Activated CD4-positive, alpha-beta T cell treated with anti-CD3 and anti-CD28 coated beads for 36 hours (primary cell): Measurements from ENCODE around the gene CERS6. TPM values are rescaled to one million over a fixed set of nuclear protein-coding genes. Genes with fewer than 3 reads are reported as not detected.

ENCODE experiments used
- ATAC-seq: fragments of 200-7000 bp; cut with Tn5 transposase; one replicate; pipeline ENCODE4 v1.10.0; 2021; ENCODE audit warnings: mild to moderate bottlenecking, moderate library complexity
- CTCF ChIA-PET: fragments of 350-600 bp; sonication (Branson Sonifier 250); formaldehyde crosslinking; loops from one replicate; lab custom pipeline; 2021; ENCODE audit warnings: antibody characterized with exemption; lab: Charles Lee
- POLR2A ChIA-PET: fragments of 350-600 bp; sonication (Branson Sonifier 250); formaldehyde crosslinking; loops from one replicate; lab custom pipeline; 2021; ENCODE audit warnings: antibody characterized with exemption, inconsistent platforms; lab: Charles Lee
- DNase-seq: peaks from one replicate; pipeline ENCODE4 v3.0.0-alpha.2; 2020
- H3K27ac Mint-ChIP-seq: one replicate; pipeline ENCODE4 v1.8.0; 2021; ENCODE audit warnings: mixed read lengths
- H3K27me3 Mint-ChIP-seq: one replicate; pipeline ENCODE4 v1.8.0; 2021; ENCODE audit warnings: mixed read lengths
- H3K36me3 Mint-ChIP-seq: one replicate; pipeline ENCODE4 v1.8.0; 2021; ENCODE audit warnings: low read depth, mixed read lengths
- H3K4me1 Mint-ChIP-seq: one replicate; pipeline ENCODE4 v1.8.0; 2021; ENCODE audit warnings: mixed read lengths
- H3K4me3 Mint-ChIP-seq: one replicate; pipeline ENCODE4 v1.8.0; 2021; ENCODE audit warnings: mild to moderate bottlenecking, moderate library complexity, mixed read lengths
- H3K9me3 Mint-ChIP-seq: one replicate; pipeline ENCODE4 v1.8.0; 2021; ENCODE audit warnings: low read depth, mixed read lengths
- intact Hi-C, 2 experiments: fragments of 100-400 bp; cut with DNase I in 1 of 2; cut with micrococcal nuclease in 1 of 2; formaldehyde crosslinking; loops; one replicate each; pipeline versions ENCODE4 v1.14.2 to v1.15.1; 2022 to 2024; cut with DNase I, micrococcal nuclease
- total RNA-seq, 2 experiments: library from RNA; stranded (reverse); gene quantifications; one replicate each; pipeline ENCODE4 v1.2.3, GENCODE V29; 2021

The CERS6 gene
- total RNA-seq, 2 experiments from 2014 or later, result 12.9 to 13.1 TPM

GRCh38 chr2:168602846-168603401 lies 146.9 kb downstream of the CERS6 start:
- no peak overlapping the region for H3K4me3 Mint-ChIP-seq
- intact Hi-C loops, result no loop called here
- no peaks in the 10 kb centered on the region for H3K27me3 Mint-ChIP-seq
- peaks cover 19% of the 10 kb centered on the region for H3K36me3 Mint-ChIP-seq
- no peak for ATAC-seq
- H3K27ac Mint-ChIP-seq, result no peak overlapping the region
- peaks cover 20% of the 10 kb centered on the region for H3K9me3 Mint-ChIP-seq
- DNase-seq, result no peak
- H3K4me1 Mint-ChIP-seq, result peaks cover 17% of the 10 kb centered on the region
- CTCF ChIA-PET, result interaction anchor here (1.0 to 1.3 kb wide), 2 partner anchors 12 to 23 kb away, joined by 3 read pairs; no protein-coding TSS in a partner anchor
- POLR2A ChIA-PET, result no interaction called here

DNA sequence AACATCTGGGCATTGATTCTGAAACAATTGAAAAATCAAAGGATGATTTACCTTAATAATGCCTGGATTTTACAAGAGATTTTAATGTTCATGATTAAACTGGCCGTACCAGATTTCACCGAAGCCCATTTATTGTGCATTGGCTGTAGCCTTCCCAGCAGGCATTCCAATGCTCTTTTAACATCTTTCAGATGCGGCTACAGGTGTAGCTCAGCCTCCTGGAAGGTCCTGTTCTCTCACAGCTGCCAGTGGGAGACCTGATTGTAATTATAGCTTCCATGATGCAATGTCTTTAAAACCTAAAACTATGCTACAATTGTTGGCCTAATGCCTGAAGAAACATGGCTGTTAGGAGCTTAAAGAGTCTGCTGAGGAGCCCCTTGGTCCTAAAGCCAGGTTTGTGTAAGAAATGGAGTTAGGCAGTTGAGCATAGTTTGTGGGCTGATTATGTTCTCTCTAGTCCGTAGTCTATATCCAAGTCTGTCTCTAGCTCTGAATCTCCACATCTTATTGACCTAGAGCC lies 147.4 kb downstream of the CERS6 start:
- ChIA-PET CTCF (interaction anchor here (1.0 to 1.3 kb wide), 2 partner anchors 12 to 22 kb away, joined by 3 read pairs; no protein-coding TSS in a partner anchor), POLR2A (no interaction called here)
- ATAC-seq (no peak), DNase-seq (no peak)
- H3K9me3 Mint-ChIP-seq, result peaks cover 20% of the 10 kb centered on the region
- peaks cover 19% of the 10 kb centered on the region for H3K4me1 Mint-ChIP-seq
- no peaks in the 10 kb centered on the region for H3K27me3 Mint-ChIP-seq
- H3K4me3 Mint-ChIP-seq, result no peak overlapping the region
- intact Hi-C loops, result no loop called here
- no peak overlapping the region for H3K27ac Mint-ChIP-seq
- H3K36me3 Mint-ChIP-seq, result peaks cover 19% of the 10 kb centered on the region

GRCh38 chr2:168604252-168604651 lies 148.2 kb downstream of the CERS6 start:
- Mint-ChIP-seq H3K27me3 (no peaks in the 10 kb centered on the region), H3K9me3 (peaks cover 20% of the 10 kb centered on the region), H3K36me3 (peaks cover 19% of the 10 kb centered on the region), H3K27ac (no peak overlapping the region), H3K4me3 (no peak overlapping the region), H3K4me1 (peaks cover 17% of the 10 kb centered on the region)
- ATAC-seq (no peak), DNase-seq (no peak)
- CTCF ChIA-PET, result interaction anchor here (1.3 kb wide), 1 partner anchor 11 kb away, joined by 3 read pairs; no protein-coding TSS in a partner anchor
- intact Hi-C loops, result no loop called here
- POLR2A ChIA-PET, result no interaction called here

- Mint-ChIP-seq H3K4me1 (peaks cover 22% of the 10 kb centered on the region), H3K4me3 (no peak overlapping the region), H3K36me3 (peaks cover 19% of the 10 kb centered on the region), H3K27ac (no peak overlapping the region), H3K9me3 (peaks cover 20% of the 10 kb centered on the region), H3K27me3 (no peaks in the 10 kb centered on the region)
- intact Hi-C loops, result no loop called here
- ATAC-seq (peak; percentile 55), DNase-seq (no peak)
- POLR2A ChIA-PET, result no interaction called here
- CTCF ChIA-PET, result no interaction called here
Observed at GRCh38 chr2:168607992-168608391, 151.9 kb downstream of the CERS6 start.

GRCh38 chr2:168608796-168609195 lies 152.7 kb downstream of the CERS6 start:
- H3K4me1 Mint-ChIP-seq, result peaks cover 20% of the 10 kb centered on the region
- H3K27me3 Mint-ChIP-seq, result no peaks in the 10 kb centered on the region
- H3K9me3 Mint-ChIP-seq, result peaks cover 20% of the 10 kb centered on the region
- H3K4me3 Mint-ChIP-seq, result no peak overlapping the region
- H3K27ac Mint-ChIP-seq, result no peak overlapping the region
- intact Hi-C loops, result no loop called here
- ChIA-PET CTCF (no interaction called here), POLR2A (no interaction called here)
- H3K36me3 Mint-ChIP-seq, result peaks cover 21% of the 10 kb centered on the region
- DNase-seq (no peak), ATAC-seq (no peak)

DNA sequence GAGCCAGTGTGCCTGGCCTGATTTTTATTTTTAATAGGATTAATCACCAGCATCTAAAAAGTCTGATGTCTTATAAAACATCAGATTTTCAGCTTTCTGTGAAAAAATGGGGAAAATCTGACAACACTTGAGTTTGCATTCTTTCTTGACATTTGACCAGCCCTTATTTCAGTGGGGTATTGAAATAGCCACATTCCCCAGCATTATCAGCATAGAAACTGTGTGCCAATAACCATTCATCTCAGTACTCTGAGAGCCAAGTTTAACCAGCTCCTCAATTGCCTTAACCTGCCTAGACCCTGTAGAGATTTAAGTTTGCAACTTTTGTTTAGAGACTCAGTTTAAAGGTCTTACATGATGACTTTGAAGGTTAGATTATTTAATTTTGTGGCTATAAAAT lies 155.0 kb downstream of the CERS6 start:
- no peak for DNase-seq
- intact Hi-C loops, result no loop called here
- Mint-ChIP-seq H3K36me3 (peaks cover 8% of the 10 kb centered on the region), H3K27me3 (no peaks in the 10 kb centered on the region), H3K4me1 (peaks cover 20% of the 10 kb centered on the region), H3K4me3 (no peak overlapping the region), H3K27ac (no peak overlapping the region), H3K9me3 (peaks cover 10% of the 10 kb centered on the region)
- ATAC-seq, result no peak
- CTCF ChIA-PET, result interaction anchor here (0.6 kb wide), 1 partner anchor 1166 kb away, joined by 3 read pairs; no protein-coding TSS in a partner anchor
- POLR2A ChIA-PET, result interaction anchor here (0.6 kb wide), 1 partner anchor 106 kb away, joined by 9 read pairs; no protein-coding TSS in a partner anchor

DNA sequence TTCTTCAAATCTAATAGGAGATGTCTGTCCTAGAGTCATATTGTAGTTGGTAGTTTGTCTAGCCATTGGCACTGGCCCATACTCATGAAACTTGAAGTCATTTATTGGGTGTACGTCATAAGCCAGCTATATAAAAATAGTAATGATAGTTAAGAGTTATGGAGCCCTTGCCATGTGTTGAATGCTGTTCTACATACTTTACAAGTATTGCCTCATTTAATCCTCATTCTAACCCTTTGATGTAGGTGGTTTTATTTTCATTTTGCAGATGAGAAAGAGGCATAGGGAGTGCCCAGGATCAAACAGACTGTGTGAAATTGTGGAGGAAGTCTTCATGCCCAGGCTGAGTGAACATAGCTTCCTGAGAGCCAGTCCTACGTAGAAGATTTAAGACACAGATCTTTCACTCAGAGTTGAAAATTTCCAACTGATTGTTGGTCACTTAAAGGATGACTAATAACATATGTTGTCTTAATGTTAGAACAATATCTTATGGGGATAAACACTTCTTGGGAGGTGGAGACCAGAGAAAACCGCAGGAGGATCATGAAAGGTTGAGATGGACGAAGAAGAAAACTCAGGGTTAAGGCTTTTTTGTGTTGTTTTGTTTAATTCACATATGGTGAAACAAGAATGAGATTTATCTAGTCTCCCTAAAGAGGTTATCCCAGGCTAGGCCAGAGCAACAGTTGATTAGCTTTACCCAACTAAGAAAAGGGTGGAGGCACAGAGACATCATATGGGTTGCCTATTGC lies 156.0 kb downstream of the CERS6 start:
- ChIA-PET POLR2A (no interaction called here), CTCF (interaction anchor here (0.6 kb wide), 1 partner anchor 1691 kb away, joined by 3 read pairs; no protein-coding TSS in a partner anchor)
- Mint-ChIP-seq H3K4me1 (peaks cover 20% of the 10 kb centered on the region), H3K9me3 (peaks cover 3% of the 10 kb centered on the region), H3K36me3 (peaks cover 8% of the 10 kb centered on the region), H3K4me3 (no peak overlapping the region), H3K27me3 (no peaks in the 10 kb centered on the region), H3K27ac (peak overlapping the region; percentile 9)
- ATAC-seq (peak; percentile 72), DNase-seq (no peak)
- intact Hi-C loops, result no loop called here

- CTCF ChIA-PET, result interaction anchor here (1.3 to 1.4 kb wide), 2 partner anchors 10 to 20 kb away, joined by 4 read pairs; no protein-coding TSS in a partner anchor
- no peak overlapping the region for H3K4me3 Mint-ChIP-seq
- ATAC-seq, result no peak
- POLR2A ChIA-PET, result no interaction called here
- no peak overlapping the region for H3K27ac Mint-ChIP-seq
- H3K4me1 Mint-ChIP-seq, result peaks cover 20% of the 10 kb centered on the region
- DNase-seq, result no peak
- no peaks in the 10 kb centered on the region for H3K27me3 Mint-ChIP-seq
- intact Hi-C loops, result no loop called here
- peaks cover 8% of the 10 kb centered on the region for H3K36me3 Mint-ChIP-seq
- H3K9me3 Mint-ChIP-seq, result peaks cover 3% of the 10 kb centered on the region
Observed at GRCh38 chr2:168612719-168613118, 156.6 kb downstream of the CERS6 start.

- Mint-ChIP-seq H3K27ac (no peak overlapping the region), H3K27me3 (no peaks in the 10 kb centered on the region), H3K9me3 (peaks cover 5% of the 10 kb centered on the region), H3K4me1 (peaks cover 16% of the 10 kb centered on the region), H3K4me3 (no peak overlapping the region), H3K36me3 (peaks cover 8% of the 10 kb centered on the region)
- DNase-seq (no peak), ATAC-seq (no peak)
- POLR2A ChIA-PET, result no interaction called here
- CTCF ChIA-PET, result interaction anchor here (1.1 to 1.4 kb wide), 3 partner anchors 9 to 267 kb away, joined by 3 to 4 read pairs (median 4); no protein-coding TSS in a partner anchor
- intact Hi-C loops, result no loop called here
Observed at GRCh38 chr2:168613551-168613950, 157.5 kb downstream of the CERS6 start.

DNA sequence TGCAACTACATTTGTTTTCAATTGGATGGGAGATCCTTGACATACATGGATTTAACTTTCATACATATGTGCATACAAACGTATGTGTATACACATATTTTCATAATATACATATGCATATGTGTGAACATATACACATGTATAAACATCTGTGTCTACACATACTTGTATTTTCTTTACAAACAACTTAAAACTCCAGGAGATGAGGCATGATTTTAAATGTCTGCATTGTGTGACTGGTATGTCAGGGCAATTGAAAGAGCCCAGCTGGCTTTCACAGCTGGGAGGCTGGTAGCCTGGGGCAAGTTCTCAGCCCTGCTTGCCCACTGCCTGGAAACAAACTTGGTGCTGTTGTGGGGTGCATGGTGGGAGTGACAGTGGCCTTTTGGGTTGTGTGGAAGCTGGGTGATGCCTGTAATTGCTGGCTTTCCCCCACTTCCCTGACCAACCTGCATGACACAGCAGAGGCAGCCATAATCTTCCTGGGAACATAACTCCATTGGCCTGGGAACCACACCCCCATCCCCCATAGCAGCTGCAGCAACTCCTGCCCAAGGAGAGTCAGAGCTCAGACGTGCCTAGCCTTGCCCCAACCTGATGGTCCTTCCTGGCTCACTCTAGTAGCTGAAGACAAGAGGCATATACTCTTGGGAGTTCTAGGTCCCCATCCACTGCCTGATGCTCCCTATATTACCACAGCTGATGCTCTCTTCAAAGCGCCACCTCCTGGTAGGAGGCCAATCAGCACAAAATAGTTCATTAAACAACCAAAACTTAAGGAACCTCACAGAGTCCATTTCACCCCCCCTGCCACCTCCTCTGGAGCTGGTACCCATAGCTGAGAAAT lies 158.3 kb downstream of the CERS6 start:
- DNase-seq (peak; percentile 17), ATAC-seq (no peak)
- Mint-ChIP-seq H3K9me3 (peaks cover 5% of the 10 kb centered on the region), H3K36me3 (peaks cover 8% of the 10 kb centered on the region), H3K27me3 (no peaks in the 10 kb centered on the region), H3K4me1 (peaks cover 16% of the 10 kb centered on the region), H3K4me3 (no peak overlapping the region), H3K27ac (no peak overlapping the region)
- CTCF ChIA-PET, result interaction anchor here (1.1 to 1.5 kb wide), 7 partner anchors 8 to 267 kb away, joined by 3 to 4 read pairs (median 3); no protein-coding TSS in a partner anchor
- intact Hi-C loops, result loop anchor here (2.0 kb wide), 1 partner anchor 268 kb away; no protein-coding TSS in a partner anchor
- POLR2A ChIA-PET, result no interaction called here

DNA sequence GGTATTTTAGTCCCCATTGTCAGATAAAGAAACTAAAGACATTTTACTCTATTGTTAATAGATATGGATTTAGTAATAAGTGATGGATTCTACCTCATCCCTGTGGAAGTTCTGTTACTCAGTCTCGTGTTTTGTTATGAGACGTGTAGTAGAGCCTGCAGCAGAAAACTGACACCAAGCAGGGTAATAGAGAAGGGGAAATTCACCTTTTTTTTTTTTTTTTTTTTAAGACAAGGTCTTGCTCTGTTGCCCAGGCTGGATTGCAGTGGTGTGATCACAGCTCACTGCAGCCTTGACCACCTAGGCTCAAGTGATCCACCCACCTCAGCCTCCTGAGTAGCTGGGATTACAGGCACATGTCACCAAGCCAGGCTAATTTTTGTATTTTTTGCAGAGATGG lies 164.5 kb downstream of the CERS6 start:
- POLR2A ChIA-PET, result no interaction called here

More for the DNA sequence above, 164.5 kb downstream of the CERS6 start:
- DNase-seq (no peak), ATAC-seq (no peak)
- peaks cover 4% of the 10 kb centered on the region for H3K9me3 Mint-ChIP-seq
- H3K4me1 Mint-ChIP-seq, result peaks cover 5% of the 10 kb centered on the region
- no peak overlapping the region for H3K4me3 Mint-ChIP-seq
- H3K27ac Mint-ChIP-seq, result no peak overlapping the region
- H3K36me3 Mint-ChIP-seq, result no peaks in the 10 kb centered on the region
- no peaks in the 10 kb centered on the region for H3K27me3 Mint-ChIP-seq
- intact Hi-C loops, result no loop called here
- CTCF ChIA-PET, result no interaction called here
